GM18517 (cell line): ENCODE data around the gene SESN1.

ENCODE experiments used
- ATAC-seq: cut with Tn5 transposase; IDR thresholded peaks from one replicate; pipeline ENCODE4 v1.9.1; 2021; ENCODE audit warnings: mild to moderate bottlenecking, moderate library complexity; ENCODE audit not compliant: unreplicated experiment

SESN1 gene

GRCh38 chr6:109031416-109031815, 63.2 kb downstream of the SESN1 start:
- no peak for ATAC-seq

- ATAC-seq, result no peak
Observed at GRCh38 chr6:109029313-109029712, 65.3 kb downstream of the SESN1 start.

- no peak for ATAC-seq
Observed at GRCh38 chr6:109028439-109028838, 66.2 kb downstream of the SESN1 start.

- no peak for ATAC-seq
Observed at GRCh38 chr6:109027964-109028363, 66.7 kb downstream of the SESN1 start.

- ATAC-seq, result no peak
Observed at GRCh38 chr6:109025639-109026038, 69.0 kb downstream of the SESN1 start.

- ATAC-seq, result no peak
Observed at GRCh38 chr6:109024784-109025183, 69.9 kb downstream of the SESN1 start.

GRCh38 chr6:109024368-109024767, 70.3 kb downstream of the SESN1 start:
- ATAC-seq, result no peak

- ATAC-seq, result no peak
Observed at GRCh38 chr6:109023356-109023925, 71.2 kb downstream of the SESN1 start.

GRCh38 chr6:109021870-109022269, 72.8 kb downstream of the SESN1 start:
- ATAC-seq, result no peak

- ATAC-seq, result no peak
Observed at GRCh38 chr6:109019911-109020310, 74.7 kb downstream of the SESN1 start.

- ATAC-seq, result no peak
Observed at GRCh38 chr6:109015176-109015575, 79.5 kb downstream of the SESN1 start.

GRCh38 chr6:109014606-109015005, 80.0 kb downstream of the SESN1 start:
- no peak for ATAC-seq

GRCh38 chr6:109013656-109014305, 80.9 kb downstream of the SESN1 start:
- ATAC-seq, result no peak

GRCh38 chr6:109010705-109011102, 83.9 kb downstream of the SESN1 start:
- ATAC-seq, result no peak

- ATAC-seq, result no peak
Observed at GRCh38 chr6:109009962-109010704, 84.5 kb downstream of the SESN1 start.

- peak; percentile 72 for ATAC-seq
Observed at GRCh38 chr6:109009236-109009961, 85.2 kb downstream of the SESN1 start.

- ATAC-seq, result peak; percentile 22
Observed at GRCh38 chr6:109008537-109009235, 86.0 kb downstream of the SESN1 start.

GRCh38 chr6:109008054-109008453, 86.6 kb downstream of the SESN1 start:
- ATAC-seq, result peak; percentile 44

- no peak for ATAC-seq
Observed at GRCh38 chr6:109007521-109007920, 87.1 kb downstream of the SESN1 start.

- no peak for ATAC-seq
Observed at GRCh38 chr6:109006818-109007217, 87.8 kb downstream of the SESN1 start.

- no peak for ATAC-seq
Observed at GRCh38 chr6:109002882-109003281, 91.8 kb downstream of the SESN1 start.
